ENCODE results near the gene OGDH.

Gene OGDH

GRCh38 chr7:44666566-44666965 lies 60.1 kb downstream of the OGDH start:
- H3K27ac ChIP-seq (ENCODE audit: low read length), result no peak overlapping the region
- no peaks in the 10 kb centered on the region for H3K4me1 ChIP-seq (ENCODE audit: insufficient read depth, low read length)
- no peaks in the 10 kb centered on the region for H3K9me3 ChIP-seq (ENCODE audit: insufficient read depth, low read depth, low read length)
- H3K27me3 ChIP-seq (ENCODE audit: insufficient read depth, low read length), result no peaks in the 10 kb centered on the region
- no peak overlapping the region for H3K9ac ChIP-seq (ENCODE audit: low read depth, low read length)
- no peak overlapping the region for H3K4me3 ChIP-seq (ENCODE audit: low read length)
- peaks cover 21% of the 10 kb centered on the region for H3K36me3 ChIP-seq (ENCODE audit: insufficient read depth, low read depth, low read length)

DNA sequence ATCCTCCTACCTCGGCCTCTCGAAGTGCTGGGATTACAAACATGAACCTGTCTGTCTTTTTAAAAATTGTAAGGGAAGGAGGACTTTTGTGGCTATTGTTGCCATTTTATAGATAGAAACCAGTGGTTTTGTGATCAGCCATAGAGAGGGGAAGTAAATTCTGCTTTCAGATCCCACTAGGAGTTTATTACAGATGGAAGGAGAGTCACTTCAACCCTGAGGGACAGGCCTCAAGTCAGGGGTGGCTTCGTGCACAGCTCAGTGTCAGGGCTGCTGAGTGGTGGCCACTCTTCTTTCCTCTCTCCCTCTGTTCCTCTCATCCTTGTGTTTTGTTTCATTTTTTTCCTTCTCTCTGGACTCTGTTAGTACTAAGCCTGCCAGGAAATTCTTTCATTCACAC lies 60.8 kb downstream of the OGDH start:
- no peak overlapping the region for H3K9ac ChIP-seq (ENCODE audit: low read depth, low read length)
- no peak overlapping the region for H3K4me3 ChIP-seq (ENCODE audit: low read length)
- no peaks in the 10 kb centered on the region for H3K27me3 ChIP-seq (ENCODE audit: insufficient read depth, low read length)
- H3K27ac ChIP-seq (ENCODE audit: low read length), result no peak overlapping the region
- no peaks in the 10 kb centered on the region for H3K9me3 ChIP-seq (ENCODE audit: insufficient read depth, low read depth, low read length)
- no peaks in the 10 kb centered on the region for H3K4me1 ChIP-seq (ENCODE audit: insufficient read depth, low read length)
- H3K36me3 ChIP-seq (ENCODE audit: insufficient read depth, low read depth, low read length), result peaks cover 21% of the 10 kb centered on the region

- Histone ChIP-seq H3K27me3 (ENCODE audit: insufficient read depth, low read length) (no peaks in the 10 kb centered on the region), H3K36me3 (ENCODE audit: insufficient read depth, low read depth, low read length) (peaks cover 42% of the 10 kb centered on the region), H3K4me1 (ENCODE audit: insufficient read depth, low read length) (no peaks in the 10 kb centered on the region), H3K27ac (ENCODE audit: low read length) (no peak overlapping the region), H3K4me3 (ENCODE audit: low read length) (no peak overlapping the region), H3K9me3 (ENCODE audit: insufficient read depth, low read depth, low read length) (no peaks in the 10 kb centered on the region), H3K9ac (ENCODE audit: low read depth, low read length) (no peak overlapping the region)
Observed at GRCh38 chr7:44671069-44671468, 64.6 kb downstream of the OGDH start.

DNA sequence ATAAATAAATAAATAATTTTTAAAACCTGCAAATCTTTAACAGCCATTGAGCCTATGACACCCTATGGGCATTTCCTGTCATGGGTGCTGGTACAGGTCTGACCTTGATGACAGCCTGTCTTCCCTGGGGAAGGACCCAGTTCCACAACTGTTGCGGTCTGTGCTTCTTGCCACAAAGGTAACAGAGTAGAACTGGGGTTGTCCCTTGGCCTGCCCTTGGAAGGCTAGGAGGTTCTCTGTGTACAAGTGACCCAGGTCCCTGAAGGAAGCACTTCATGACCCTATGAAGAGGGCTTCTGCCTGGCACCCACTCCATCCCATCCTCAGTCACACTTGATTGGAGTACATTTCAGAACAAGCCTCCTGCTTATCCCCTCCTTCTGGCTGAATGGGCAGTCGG lies 66.9 kb downstream of the OGDH start:
- Histone ChIP-seq H3K27me3 (ENCODE audit: insufficient read depth, low read length) (no peaks in the 10 kb centered on the region), H3K4me1 (ENCODE audit: insufficient read depth, low read length) (no peaks in the 10 kb centered on the region), H3K9ac (ENCODE audit: low read depth, low read length) (no peak overlapping the region), H3K27ac (ENCODE audit: low read length) (no peak overlapping the region), H3K4me3 (ENCODE audit: low read length) (no peak overlapping the region), H3K9me3 (ENCODE audit: insufficient read depth, low read depth, low read length) (no peaks in the 10 kb centered on the region), H3K36me3 (ENCODE audit: insufficient read depth, low read depth, low read length) (peaks cover 32% of the 10 kb centered on the region)

GRCh38 chr7:44673771-44674170 lies 67.3 kb downstream of the OGDH start:
- Histone ChIP-seq H3K27ac (ENCODE audit: low read length) (no peak overlapping the region), H3K27me3 (ENCODE audit: insufficient read depth, low read length) (no peaks in the 10 kb centered on the region), H3K9me3 (ENCODE audit: insufficient read depth, low read depth, low read length) (no peaks in the 10 kb centered on the region), H3K4me3 (ENCODE audit: low read length) (no peak overlapping the region), H3K36me3 (ENCODE audit: insufficient read depth, low read depth, low read length) (peaks cover 36% of the 10 kb centered on the region), H3K9ac (ENCODE audit: low read depth, low read length) (no peak overlapping the region), H3K4me1 (ENCODE audit: insufficient read depth, low read length) (no peaks in the 10 kb centered on the region)

DNA sequence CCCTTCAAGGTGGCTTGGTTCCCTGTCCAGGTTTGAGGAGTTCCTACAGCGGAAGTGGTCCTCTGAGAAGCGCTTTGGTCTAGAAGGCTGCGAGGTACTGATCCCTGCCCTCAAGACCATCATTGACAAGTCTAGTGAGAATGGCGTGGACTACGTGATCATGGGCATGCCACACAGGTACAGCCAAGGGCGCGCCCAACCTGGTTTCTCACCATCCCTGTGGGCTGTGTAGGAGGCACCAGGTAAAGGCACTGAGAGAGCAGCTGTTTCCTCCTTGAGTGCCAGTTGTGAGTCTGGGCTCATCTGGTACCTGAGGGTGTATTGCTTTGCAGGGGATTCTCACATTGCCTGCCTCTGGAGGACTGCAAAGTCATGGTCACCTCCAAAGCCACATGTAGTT lies 68.0 kb downstream of the OGDH start:
- Histone ChIP-seq H3K9ac (ENCODE audit: low read depth, low read length) (no peak overlapping the region), H3K36me3 (ENCODE audit: insufficient read depth, low read depth, low read length) (peaks cover 42% of the 10 kb centered on the region), H3K9me3 (ENCODE audit: insufficient read depth, low read depth, low read length) (no peaks in the 10 kb centered on the region), H3K27ac (ENCODE audit: low read length) (no peak overlapping the region), H3K4me1 (ENCODE audit: insufficient read depth, low read length) (no peaks in the 10 kb centered on the region), H3K27me3 (ENCODE audit: insufficient read depth, low read length) (no peaks in the 10 kb centered on the region), H3K4me3 (ENCODE audit: low read length) (no peak overlapping the region)

DNA sequence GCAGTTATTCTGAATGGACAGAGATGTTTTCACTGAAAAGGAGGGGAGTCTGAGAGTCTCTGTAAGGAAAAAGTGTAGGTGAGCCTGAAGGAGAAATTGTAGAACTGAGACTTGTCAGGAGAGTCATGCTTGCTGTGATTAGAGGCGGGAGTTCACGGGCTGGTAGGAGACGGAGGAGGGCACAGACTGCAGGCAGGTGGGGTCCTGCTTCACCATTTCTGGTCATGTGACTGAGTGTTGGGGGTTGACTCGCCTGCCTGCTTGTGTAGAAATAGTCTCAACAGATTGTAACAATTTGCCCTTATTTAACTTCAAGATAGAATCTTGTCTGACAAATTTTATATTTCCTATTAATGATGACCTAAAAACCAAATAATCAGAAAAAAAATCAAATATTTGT lies 70.3 kb downstream of the OGDH start:
- Histone ChIP-seq H3K4me3 (ENCODE audit: low read length) (no peak overlapping the region), H3K27me3 (ENCODE audit: insufficient read depth, low read length) (no peaks in the 10 kb centered on the region), H3K4me1 (ENCODE audit: insufficient read depth, low read length) (no peaks in the 10 kb centered on the region), H3K27ac (ENCODE audit: low read length) (no peak overlapping the region), H3K9ac (ENCODE audit: low read depth, low read length) (no peak overlapping the region), H3K36me3 (ENCODE audit: insufficient read depth, low read depth, low read length) (peaks cover 59% of the 10 kb centered on the region), H3K9me3 (ENCODE audit: insufficient read depth, low read depth, low read length) (no peaks in the 10 kb centered on the region)

- no peaks in the 10 kb centered on the region for H3K27me3 ChIP-seq (ENCODE audit: insufficient read depth, low read length)
- no peak overlapping the region for H3K27ac ChIP-seq (ENCODE audit: low read length)
- H3K4me3 ChIP-seq (ENCODE audit: low read length), result no peak overlapping the region
- no peaks in the 10 kb centered on the region for H3K4me1 ChIP-seq (ENCODE audit: insufficient read depth, low read length)
- H3K9me3 ChIP-seq (ENCODE audit: insufficient read depth, low read depth, low read length), result no peaks in the 10 kb centered on the region
- H3K36me3 ChIP-seq (ENCODE audit: insufficient read depth, low read depth, low read length), result peaks cover 62% of the 10 kb centered on the region
- no peak overlapping the region for H3K9ac ChIP-seq (ENCODE audit: low read depth, low read length)
Observed at GRCh38 chr7:44678101-44678470, 71.7 kb downstream of the OGDH start.

GRCh38 chr7:44678471-44679179 lies 72.2 kb downstream of the OGDH start:
- Histone ChIP-seq H3K4me3 (ENCODE audit: low read length) (no peak overlapping the region), H3K9ac (ENCODE audit: low read depth, low read length) (no peak overlapping the region), H3K4me1 (ENCODE audit: insufficient read depth, low read length) (no peaks in the 10 kb centered on the region), H3K9me3 (ENCODE audit: insufficient read depth, low read depth, low read length) (no peaks in the 10 kb centered on the region), H3K27ac (ENCODE audit: low read length) (no peak overlapping the region), H3K36me3 (ENCODE audit: insufficient read depth, low read depth, low read length) (peaks cover 62% of the 10 kb centered on the region), H3K27me3 (ENCODE audit: insufficient read depth, low read length) (no peaks in the 10 kb centered on the region)

GRCh38 chr7:44681645-44682044 lies 75.2 kb downstream of the OGDH start:
- Histone ChIP-seq H3K9me3 (ENCODE audit: insufficient read depth, low read depth, low read length) (no peaks in the 10 kb centered on the region), H3K27me3 (ENCODE audit: insufficient read depth, low read length) (no peaks in the 10 kb centered on the region), H3K4me3 (ENCODE audit: low read length) (no peak overlapping the region), H3K9ac (ENCODE audit: low read depth, low read length) (no peak overlapping the region), H3K4me1 (ENCODE audit: insufficient read depth, low read length) (no peaks in the 10 kb centered on the region), H3K36me3 (ENCODE audit: insufficient read depth, low read depth, low read length) (peaks cover 54% of the 10 kb centered on the region), H3K27ac (ENCODE audit: low read length) (no peak overlapping the region)

GRCh38 chr7:44685723-44686122 lies 79.3 kb downstream of the OGDH start:
- no peaks in the 10 kb centered on the region for H3K27me3 ChIP-seq (ENCODE audit: insufficient read depth, low read length)
- H3K27ac ChIP-seq (ENCODE audit: low read length), result no peak overlapping the region
- H3K9me3 ChIP-seq (ENCODE audit: insufficient read depth, low read depth, low read length), result no peaks in the 10 kb centered on the region
- no peak overlapping the region for H3K4me3 ChIP-seq (ENCODE audit: low read length)
- no peaks in the 10 kb centered on the region for H3K4me1 ChIP-seq (ENCODE audit: insufficient read depth, low read length)
- H3K36me3 ChIP-seq (ENCODE audit: insufficient read depth, low read depth, low read length), result peaks cover 45% of the 10 kb centered on the region
- no peak overlapping the region for H3K9ac ChIP-seq (ENCODE audit: low read depth, low read length)

DNA sequence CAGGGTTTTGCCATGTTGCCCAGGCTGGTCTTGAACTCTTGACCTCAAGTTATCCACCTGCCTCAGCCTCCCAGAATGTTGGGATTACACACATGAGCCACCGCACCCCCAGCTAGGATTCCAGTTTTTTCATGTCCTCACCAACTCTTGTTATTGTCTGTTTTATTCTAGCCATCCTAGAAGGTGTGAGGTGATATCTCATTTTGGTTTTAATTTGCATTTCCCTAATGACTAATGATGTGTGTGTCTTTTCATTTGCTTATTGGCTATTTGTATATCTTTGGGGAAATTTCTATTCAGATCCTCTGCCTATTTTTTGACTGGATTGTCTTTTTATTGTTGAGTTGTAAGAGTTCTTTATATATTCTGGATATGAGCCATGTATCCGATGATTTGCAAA lies 83.0 kb downstream of the OGDH start:
- no peak overlapping the region for H3K9ac ChIP-seq (ENCODE audit: low read depth, low read length)
- no peaks in the 10 kb centered on the region for H3K4me1 ChIP-seq (ENCODE audit: insufficient read depth, low read length)
- H3K36me3 ChIP-seq (ENCODE audit: insufficient read depth, low read depth, low read length), result peaks cover 39% of the 10 kb centered on the region
- H3K9me3 ChIP-seq (ENCODE audit: insufficient read depth, low read depth, low read length), result no peaks in the 10 kb centered on the region
- H3K4me3 ChIP-seq (ENCODE audit: low read length), result no peak overlapping the region
- H3K27ac ChIP-seq (ENCODE audit: low read length), result no peak overlapping the region
- no peaks in the 10 kb centered on the region for H3K27me3 ChIP-seq (ENCODE audit: insufficient read depth, low read length)

All from iPS-20b (cell line).